Left renal cortex interstitium (tissue), 4 donors: ENCODE data around the gene RTKN2. TPM values are rescaled to one million over a fixed set of nuclear protein-coding genes. Genes with fewer than 3 reads are reported as not detected.

Experiments
- DNase-seq, 4 donors: peaks; one replicate each; pipeline ENCODE4 v3.0.0-alpha.2; 2013; ENCODE audit warnings: low read depth in 4 of 4, low spot score in 2 of 4, missing footprints in 1 of 4
- polyA plus RNA-seq, 4 donors: library from polyadenylated mRNA; unstranded; fragments of 120-200 nt; gene quantifications; one replicate each; pipeline ENCODE4 v1.2.1, GENCODE V29; 2013; ENCODE audit not compliant: insufficient read length in 4 of 4

The RTKN2 gene
- polyA plus RNA-seq, 4 donors: 9.3 to 13.2 (median 11.3) TPM

DNA sequence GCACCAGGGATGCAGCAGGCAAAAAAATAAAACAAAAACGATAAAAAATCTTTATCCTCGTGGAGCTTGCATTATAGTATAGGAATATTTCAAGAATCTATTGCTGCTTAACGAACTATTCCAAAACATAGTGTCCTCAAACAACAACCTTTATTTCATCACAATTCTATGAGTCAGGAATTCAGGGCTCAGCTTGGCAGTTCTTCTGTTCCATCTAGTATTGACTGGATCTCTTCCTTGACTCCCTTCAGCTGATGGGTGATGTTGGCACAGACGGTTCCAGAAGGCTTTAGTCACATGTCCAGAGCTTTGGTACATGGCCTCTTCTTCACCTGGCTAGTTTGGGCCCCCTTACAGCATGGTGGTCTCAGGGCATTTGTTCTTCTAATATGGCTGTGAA is 88.0 kb downstream of the RTKN2 start:
- no peak for DNase-seq

GRCh38 chr10:62178568-62178967 is 90.1 kb downstream of the RTKN2 start:
- no peak for DNase-seq

- DNase-seq: no peak
Measured at GRCh38 chr10:62177111-62177510, 91.5 kb downstream of the RTKN2 start.

DNA sequence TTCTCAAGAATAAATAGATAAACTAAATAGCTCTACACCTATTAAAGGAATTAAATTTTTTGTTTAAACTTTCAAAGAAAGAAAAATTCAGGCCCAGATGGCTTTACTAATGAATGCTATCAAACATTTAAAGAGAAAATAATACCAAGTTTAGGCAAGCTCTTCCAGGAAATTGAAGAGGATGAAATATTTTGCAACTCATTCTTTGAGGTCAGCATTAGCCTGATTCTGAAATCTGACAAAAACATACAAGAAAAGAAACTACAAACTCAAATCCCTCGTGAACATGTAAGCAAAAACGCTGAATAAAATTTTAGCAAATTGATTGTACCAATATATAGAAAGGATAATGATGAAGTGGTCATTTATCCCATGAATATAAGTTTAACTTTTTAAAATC is 93.4 kb downstream of the RTKN2 start:
- no peak for DNase-seq

DNA sequence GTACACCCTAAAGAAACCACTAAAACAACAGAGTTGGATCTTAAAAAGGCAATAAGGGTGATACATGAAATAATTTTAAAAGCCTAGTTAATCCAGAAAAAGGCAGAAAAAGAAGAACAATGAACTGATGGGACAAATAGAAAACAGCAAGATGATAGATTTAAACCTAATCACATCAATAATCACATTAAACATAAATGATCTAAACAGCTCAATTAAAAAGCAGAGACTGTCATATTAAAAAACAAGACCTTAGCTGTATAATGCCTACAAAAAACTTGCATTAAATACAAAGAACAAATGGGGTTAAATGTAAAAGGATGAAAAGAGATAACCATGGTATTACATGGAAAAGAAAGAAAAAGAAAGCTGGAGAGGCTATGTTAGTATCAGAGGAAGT is 96.2 kb downstream of the RTKN2 start:
- DNase-seq: no peak

GRCh38 chr10:62171791-62172190 is 96.9 kb downstream of the RTKN2 start:
- no peak for DNase-seq

DNA sequence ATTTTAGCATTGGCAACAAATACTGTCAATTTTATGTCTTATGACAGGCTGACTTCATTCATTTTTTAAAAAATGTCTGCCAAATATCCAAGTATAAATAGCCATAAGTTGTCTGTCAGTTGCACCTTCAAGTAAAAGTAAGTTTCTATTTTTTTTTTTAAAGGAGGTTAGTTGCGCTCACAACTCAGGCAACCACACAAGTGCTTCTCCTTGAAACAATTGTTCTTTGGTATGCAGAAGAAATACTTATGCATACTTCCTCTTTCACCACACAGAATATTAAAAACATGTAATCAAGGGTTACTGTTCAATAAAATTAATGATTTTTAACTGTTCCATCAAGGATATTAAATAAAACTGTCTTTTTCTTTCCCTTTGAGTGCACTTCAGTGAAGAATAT is 97.9 kb downstream of the RTKN2 start:
- DNase-seq: no peak

DNA sequence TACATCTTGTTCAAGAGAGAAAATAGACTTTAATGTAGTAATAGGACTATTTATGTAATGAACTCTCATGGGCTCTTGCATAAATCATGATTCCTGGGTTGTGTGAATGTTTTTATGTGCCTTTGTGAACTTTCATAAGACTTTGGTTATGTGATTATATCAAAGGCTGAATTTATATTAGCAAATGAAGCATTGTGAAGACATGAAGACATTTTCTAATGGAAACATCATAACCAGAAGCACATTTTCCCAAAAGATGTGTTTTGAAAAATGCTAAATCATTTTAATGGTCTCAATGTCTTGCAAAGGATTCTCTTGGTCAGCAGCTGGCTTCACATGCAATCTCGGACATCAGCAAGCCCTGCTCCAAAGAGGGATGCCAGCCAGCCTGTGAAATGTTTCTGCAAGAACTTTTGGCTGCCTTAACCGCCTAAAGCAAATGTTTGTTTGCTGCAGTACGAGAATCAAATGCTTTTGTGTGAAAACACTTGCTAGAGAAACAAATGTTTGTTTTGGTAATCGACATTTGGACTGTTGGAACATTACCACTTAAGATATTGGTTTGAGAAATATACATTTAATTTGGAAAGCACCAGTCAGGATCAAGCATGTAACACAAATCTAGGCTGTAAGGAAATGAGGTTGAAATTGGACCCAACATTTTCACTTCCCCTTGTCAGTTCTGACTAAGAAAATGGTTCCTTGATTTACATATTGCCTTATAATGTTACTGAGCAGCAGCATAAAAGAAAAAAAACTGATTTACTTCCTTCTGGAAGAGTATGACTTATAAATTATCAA is 102.1 kb downstream of the RTKN2 start:
- DNase-seq: peak; percentile 35 to 43 (median 38)

DNA sequence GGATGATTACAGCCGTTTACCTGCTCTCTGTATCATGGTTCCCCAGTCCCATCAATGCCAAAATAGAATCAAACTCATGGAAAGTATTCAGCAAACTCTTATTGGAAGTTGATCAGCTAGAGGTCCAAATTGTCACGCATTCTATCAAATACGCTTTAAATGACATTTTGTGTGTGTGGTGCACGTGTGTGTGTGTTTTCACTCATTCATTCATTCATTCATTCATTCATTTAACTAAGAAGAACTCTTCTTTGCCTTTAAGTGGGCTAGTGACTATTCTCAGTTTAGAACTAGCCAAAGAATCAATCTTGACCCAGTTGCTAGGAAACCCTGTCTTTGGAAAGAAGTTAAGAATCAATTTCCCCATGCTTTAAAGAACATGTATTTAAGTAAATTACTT is 102.8 kb downstream of the RTKN2 start:
- no peak for DNase-seq

DNA sequence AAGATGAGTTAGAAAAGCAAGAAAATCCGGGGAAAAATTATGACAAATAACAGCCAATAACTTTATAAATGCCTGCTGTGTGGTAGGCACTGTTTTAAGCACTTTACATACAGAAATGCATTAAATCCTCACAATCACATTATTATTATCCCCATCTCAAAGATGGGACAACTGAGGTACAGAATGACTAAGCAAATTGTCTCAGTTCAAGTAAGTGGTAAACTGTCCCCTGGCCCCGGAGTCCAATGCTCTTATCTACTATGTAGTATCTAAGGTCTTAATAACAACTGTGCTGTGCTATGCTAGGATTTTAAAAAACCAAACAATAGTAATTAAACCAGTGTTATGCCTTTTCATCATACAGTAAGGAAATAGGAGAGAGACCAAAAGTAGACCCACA is 105.6 kb downstream of the RTKN2 start:
- DNase-seq: no peak

- no peak for DNase-seq
Measured at GRCh38 chr10:62162261-62162981, 106.2 kb downstream of the RTKN2 start.

DNA sequence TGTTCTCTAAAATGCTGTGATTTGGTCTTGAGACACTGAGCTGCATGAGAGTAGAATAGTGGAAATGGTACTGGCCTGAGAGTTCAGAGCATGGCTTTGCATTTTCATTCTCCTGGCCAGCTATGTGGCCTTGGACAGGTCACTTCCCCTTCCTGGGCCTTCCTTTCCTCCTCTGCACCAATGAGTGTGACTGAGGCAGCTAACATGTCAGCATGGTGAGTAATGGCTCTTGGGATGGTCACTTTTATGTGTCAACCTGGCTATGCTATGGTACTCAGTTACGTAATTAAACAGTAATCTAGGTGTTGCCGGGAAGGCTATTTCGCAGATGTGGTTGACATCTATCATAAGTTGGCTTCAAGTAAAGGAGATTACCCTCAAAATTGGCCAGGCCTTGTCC is 109.3 kb downstream of the RTKN2 start:
- no peak for DNase-seq

GRCh38 chr10:62157601-62158000 is 111.0 kb downstream of the RTKN2 start:
- no peak for DNase-seq

GRCh38 chr10:62155054-62155680 is 113.5 kb downstream of the RTKN2 start:
- DNase-seq: no peak

GRCh38 chr10:62154231-62154630 is 114.4 kb downstream of the RTKN2 start:
- no peak for DNase-seq

GRCh38 chr10:62153191-62153590 is 115.5 kb downstream of the RTKN2 start:
- DNase-seq: no peak

DNA sequence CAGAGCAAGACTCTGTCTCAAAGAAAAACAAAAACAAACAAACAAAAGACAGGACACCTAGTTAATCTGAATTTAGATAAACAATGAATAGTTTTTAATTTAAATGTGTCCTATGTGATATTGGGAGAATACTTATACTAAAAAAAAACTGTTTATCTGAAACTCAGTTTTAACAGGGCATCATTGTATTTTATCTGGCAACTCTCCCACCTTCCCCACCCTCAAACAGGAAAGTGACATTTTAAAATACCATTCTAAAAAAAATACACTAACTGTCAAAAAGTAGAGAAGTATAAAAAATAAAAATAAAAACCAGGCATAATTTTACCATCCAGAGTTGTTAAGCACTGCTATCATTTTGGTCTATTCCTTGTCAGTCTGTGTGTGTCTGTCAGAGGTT is 119.0 kb downstream of the RTKN2 start:
- DNase-seq: no peak

- DNase-seq: no peak
Measured at GRCh38 chr10:62148155-62148554, 120.5 kb downstream of the RTKN2 start.

DNA sequence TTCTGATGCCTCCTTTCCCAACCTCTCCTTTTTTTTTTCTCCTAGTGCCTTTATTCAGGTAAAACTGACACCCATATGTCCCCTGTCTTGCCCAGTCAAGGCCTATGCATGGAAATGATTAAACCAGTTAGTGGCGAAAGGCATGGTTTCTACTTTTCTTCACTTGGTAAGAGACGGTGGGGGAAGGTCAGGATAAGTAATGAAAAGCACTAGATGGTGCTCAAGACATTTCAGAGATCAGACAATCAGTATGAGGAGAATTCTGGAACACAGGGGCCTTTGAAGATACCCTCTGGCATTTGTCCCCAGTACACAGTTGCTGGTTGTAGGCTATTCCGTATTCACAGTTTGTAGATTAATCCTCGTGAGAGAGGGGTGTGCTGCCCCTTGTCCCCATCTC is 121.2 kb downstream of the RTKN2 start:
- DNase-seq: no peak

- no peak for DNase-seq
Measured at GRCh38 chr10:62136931-62137330, 131.7 kb downstream of the RTKN2 start.

DNA sequence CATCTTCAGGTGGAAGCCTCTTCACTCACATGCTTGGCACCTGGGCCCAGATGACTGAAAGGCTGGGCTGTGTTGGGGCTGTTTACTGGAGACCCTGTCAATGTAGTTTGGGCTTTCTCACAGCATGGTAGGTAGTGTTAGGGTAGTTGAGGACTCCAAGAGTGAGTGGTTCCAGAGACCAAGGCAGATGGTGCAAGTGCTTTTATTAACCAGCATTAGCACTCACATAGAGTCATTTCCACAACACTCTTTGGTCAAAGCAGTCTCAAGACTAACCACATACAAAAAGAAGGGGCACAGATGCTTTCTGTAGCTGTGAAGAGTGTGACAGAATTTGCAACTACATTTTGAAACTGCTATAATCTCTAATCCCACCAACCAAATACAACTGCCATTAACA is 135.0 kb downstream of the RTKN2 start:
- no peak for DNase-seq
